Liver (tissue), 9 donors: ENCODE measurements around the gene FBLN1. TPM values are rescaled to one million over a fixed set of nuclear protein-coding genes. Genes with fewer than 3 reads are reported as not detected.

Experiments
- DNase-seq: peaks from one replicate; pipeline ENCODE4 v3.0.0-alpha.2; 2017; ENCODE audit warnings: low spot score
- H3K27ac ChIP-seq, 2 donors: one replicate each; pipeline ENCODE4 v1.7.0; 2013; ENCODE audit warnings: inconsistent platforms in 2 of 2, low read length in 2 of 2, control low read depth in 1 of 2, low read depth in 1 of 2, mild to moderate bottlenecking in 1 of 2
- H3K27me3 ChIP-seq, 4 donors: one replicate each; pipeline versions ENCODE4 v1.6.1 to v1.7.0; 2013; ENCODE audit warnings: low read length in 3 of 4, inconsistent platforms in 1 of 4, mild to moderate bottlenecking in 1 of 4, moderate library complexity in 1 of 4; ENCODE audit not compliant: control insufficient read depth in 4 of 4, insufficient read depth in 4 of 4
- H3K36me3 ChIP-seq, 4 donors: one replicate each; pipeline versions ENCODE4 v1.6.1 to v1.7.0; 2013; ENCODE audit warnings: low read length in 3 of 4, mild to moderate bottlenecking in 3 of 4, low read depth in 1 of 4, moderate library complexity in 1 of 4; ENCODE audit not compliant: control insufficient read depth in 4 of 4, insufficient read depth in 3 of 4
- H3K4me1 ChIP-seq, 4 donors: one replicate each; pipeline versions ENCODE4 v1.6.1 to v1.7.0; 2013; ENCODE audit warnings: low read length in 3 of 4, mild to moderate bottlenecking in 3 of 4, moderate library complexity in 1 of 4; ENCODE audit not compliant: control insufficient read depth in 4 of 4, insufficient read depth in 4 of 4
- H3K4me3 ChIP-seq, 3 donors: one replicate each; pipeline versions ENCODE4 v1.6.1 to v1.7.0; 2013; ENCODE audit warnings: low read length in 3 of 3, control low read depth in 1 of 3, low read depth in 1 of 3, mild to moderate bottlenecking in 1 of 3
- H3K9ac ChIP-seq, 2 donors: one replicate each; pipeline ENCODE4 v1.7.0; 2013; ENCODE audit warnings: low read length in 2 of 2, mild to moderate bottlenecking in 2 of 2, moderate library complexity in 2 of 2, control low read depth in 1 of 2, low read depth in 1 of 2
- H3K9me3 ChIP-seq, 4 donors: one replicate each; pipeline versions ENCODE4 v1.6.1 to v1.7.0; 2013; ENCODE audit warnings: low read length in 3 of 4; ENCODE audit not compliant: control insufficient read depth in 4 of 4
- CTCF ChIP-seq: fragments of 150-350 bp; IDR thresholded peaks from 2 replicates; pipeline ENCODE4 v1.5.1; 2017; ENCODE audit warnings: improper control_type of control experiment, low read depth, low read length; ENCODE audit not compliant: missing input control
- EGR1 ChIP-seq, 2 donors: IDR thresholded peaks; 2 replicates each; pipeline ENCODE4 v1.6.1; 2016 to 2018; ENCODE audit warnings: antibody characterized with exemption in 2 of 2, low read depth in 2 of 2
- FOXA1 ChIP-seq: IDR thresholded peaks from 2 replicates; pipeline ENCODE4 v1.6.1; 2016; ENCODE audit warnings: antibody characterized with exemption
- FOXA2 ChIP-seq: IDR thresholded peaks from 2 replicates; pipeline ENCODE4 v1.6.1; 2016; ENCODE audit warnings: antibody characterized with exemption
- GABPA ChIP-seq, 2 donors: IDR thresholded peaks in 1 of 2; conservative IDR thresholded peaks in 1 of 2; 2 replicates each; pipeline ENCODE4 v1.6.1; 2016; ENCODE audit warnings: antibody characterized with exemption in 2 of 2, mild to moderate bottlenecking in 1 of 2, moderate library complexity in 1 of 2
- HNF4A ChIP-seq, 2 donors: conservative IDR thresholded peaks; 2 replicates each; pipeline ENCODE4 v1.6.1; 2016; ENCODE audit warnings: antibody characterized with exemption in 2 of 2, mild to moderate bottlenecking in 2 of 2
- HNF4G ChIP-seq: IDR thresholded peaks from 2 replicates; pipeline ENCODE4 v1.6.1; 2016; ENCODE audit warnings: antibody characterized with exemption
- JUND ChIP-seq, 2 donors: IDR thresholded peaks; 2 replicates each; pipeline ENCODE4 v1.6.1; 2016; ENCODE audit warnings: antibody characterized with exemption in 2 of 2
- MAX ChIP-seq: IDR thresholded peaks from 2 replicates; pipeline ENCODE4 v1.6.1; 2016; ENCODE audit warnings: antibody characterized with exemption
- NR2F2 ChIP-seq: IDR thresholded peaks from 2 replicates; pipeline ENCODE4 v1.6.1; 2016; ENCODE audit warnings: antibody characterized with exemption
- RAD21 ChIP-seq, 2 donors: IDR thresholded peaks; 2 replicates each; pipeline ENCODE4 v1.6.1; 2016; ENCODE audit warnings: antibody characterized with exemption in 2 of 2, mild to moderate bottlenecking in 2 of 2
- REST ChIP-seq: IDR thresholded peaks from 2 replicates; pipeline ENCODE4 v1.6.1; 2016; ENCODE audit warnings: antibody characterized with exemption, mild to moderate bottlenecking
- RXRA ChIP-seq, 2 donors: IDR thresholded peaks; 2 replicates each; pipeline ENCODE4 v1.6.1; 2017 to 2018; ENCODE audit warnings: antibody characterized with exemption in 2 of 2, mild to moderate bottlenecking in 1 of 2
- SP1 ChIP-seq: IDR thresholded peaks from 2 replicates; pipeline ENCODE4 v1.6.1; 2018; ENCODE audit warnings: antibody characterized with exemption, mild to moderate bottlenecking
- TAF1 ChIP-seq: conservative IDR thresholded peaks from 2 replicates; pipeline ENCODE4 v1.6.1; 2016; ENCODE audit warnings: antibody characterized with exemption, mild to moderate bottlenecking
- YY1 ChIP-seq: IDR thresholded peaks from 2 replicates; pipeline ENCODE4 v1.6.1; 2016; ENCODE audit warnings: antibody characterized with exemption, mild to moderate bottlenecking
- whole genome bisulfite sequencing: extraction: QIAGEN DNeasy Blood & Tissue Kit; methylation state at CpG from one replicate; pipeline ENCODE4 v1.1.7; 2013; 5-methylcytosine and 5-hydroxymethylcytosine counted together
- polyA plus RNA-seq, 2 donors: library from polyadenylated mRNA; stranded (reverse) in 1 of 2; unstranded in 1 of 2; fragments of 200-250 nt in 1 of 2; fragments of >200 nt in 1 of 2; fragmentation: Nextera tagmentation in 1 of 2; extraction: Ambion mirVana in 1 of 2; gene quantifications; one replicate each; pipeline versions ENCODE4 v1.2.1 to v1.2.3, GENCODE V29; 2013 to 2015
- total RNA-seq, 2 donors: library from RNA; depleted of rRNA; stranded (reverse); fragments of >200 nt; gene quantifications; one replicate each; pipeline ENCODE4 v1.2.3, GENCODE V29; 2014
- TF ChIP-seq, protein P1 (sequence below): IDR thresholded peaks from 2 replicates; pipeline ENCODE4 v1.6.1; 2016; ENCODE audit warnings: antibody characterized with exemption
- TF ChIP-seq, protein P2 (sequence below): IDR thresholded peaks from 2 replicates; pipeline ENCODE4 v1.6.1; 2016; ENCODE audit warnings: antibody characterized with exemption
- donor health status: healthy.
- donor health status: healthy.
- donor health status: healthy.
- donor health status: healthy.
- donor health status: healthy.

Gene FBLN1
- total and polyA plus RNA-seq, 4 donors, result 2.2 to 9.3 (median 6.3) TPM

GRCh38 chr22:45455212-45455611, 47.5 kb upstream of the FBLN1 start:
- H3K27ac ChIP-seq, result no peak overlapping the region
- no peak overlapping the region for H3K4me3 ChIP-seq
- no peaks in the 10 kb centered on the region for H3K4me1 ChIP-seq
- TF ChIP-seq TAF1, result no peak
- TF ChIP-seq, protein P1, sequence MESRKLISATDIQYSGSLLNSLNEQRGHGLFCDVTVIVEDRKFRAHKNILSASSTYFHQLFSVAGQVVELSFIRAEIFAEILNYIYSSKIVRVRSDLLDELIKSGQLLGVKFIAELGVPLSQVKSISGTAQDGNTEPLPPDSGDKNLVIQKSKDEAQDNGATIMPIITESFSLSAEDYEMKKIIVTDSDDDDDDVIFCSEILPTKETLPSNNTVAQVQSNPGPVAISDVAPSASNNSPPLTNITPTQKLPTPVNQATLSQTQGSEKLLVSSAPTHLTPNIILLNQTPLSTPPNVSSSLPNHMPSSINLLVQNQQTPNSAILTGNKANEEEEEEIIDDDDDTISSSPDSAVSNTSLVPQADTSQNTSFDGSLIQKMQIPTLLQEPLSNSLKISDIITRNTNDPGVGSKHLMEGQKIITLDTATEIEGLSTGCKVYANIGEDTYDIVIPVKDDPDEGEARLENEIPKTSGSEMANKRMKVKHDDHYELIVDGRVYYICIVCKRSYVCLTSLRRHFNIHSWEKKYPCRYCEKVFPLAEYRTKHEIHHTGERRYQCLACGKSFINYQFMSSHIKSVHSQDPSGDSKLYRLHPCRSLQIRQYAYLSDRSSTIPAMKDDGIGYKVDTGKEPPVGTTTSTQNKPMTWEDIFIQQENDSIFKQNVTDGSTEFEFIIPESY, result no peak
- no peak for TF ChIP-seq FOXA1
- TF ChIP-seq SP1, result no peak
- TF ChIP-seq, protein P2, sequence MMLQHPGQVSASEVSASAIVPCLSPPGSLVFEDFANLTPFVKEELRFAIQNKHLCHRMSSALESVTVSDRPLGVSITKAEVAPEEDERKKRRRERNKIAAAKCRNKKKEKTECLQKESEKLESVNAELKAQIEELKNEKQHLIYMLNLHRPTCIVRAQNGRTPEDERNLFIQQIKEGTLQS, result no peak
- no peaks in the 10 kb centered on the region for H3K27me3 ChIP-seq
- no peak overlapping the region for H3K9ac ChIP-seq
- no peak for DNase-seq
- H3K9me3 ChIP-seq, result no peaks in the 10 kb centered on the region
- WGBS, result 85% methylated on average over 14 of the region's 14 CpGs
- H3K36me3 ChIP-seq, result no peaks in the 10 kb centered on the region

DNA sequence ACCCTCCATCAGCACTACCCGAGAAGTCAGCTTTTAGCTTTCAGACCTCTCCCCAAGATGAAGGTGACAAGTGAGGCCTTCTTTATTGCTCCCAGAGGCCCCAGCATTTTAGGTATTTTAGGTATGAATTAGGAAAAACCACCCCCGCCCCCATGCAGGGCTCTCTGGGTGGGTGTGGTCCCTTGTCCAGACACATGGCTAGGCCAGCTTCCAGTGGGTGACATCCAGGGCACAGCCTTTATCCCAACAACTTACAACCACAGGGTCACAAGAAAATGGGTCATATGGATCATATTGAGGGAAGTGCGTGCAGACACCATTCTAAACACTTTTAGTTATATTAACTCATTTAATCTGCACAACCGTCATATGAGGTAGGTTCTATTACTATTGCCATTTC, 47.1 kb upstream of the FBLN1 start:
- H3K9me3 ChIP-seq, result no peaks in the 10 kb centered on the region
- H3K4me1 ChIP-seq, result no peaks in the 10 kb centered on the region
- H3K9ac ChIP-seq, result no peak overlapping the region
- DNase-seq, result no peak
- H3K36me3 ChIP-seq, result no peaks in the 10 kb centered on the region
- no peak overlapping the region for H3K4me3 ChIP-seq
- 93% methylated on average over 4 of the region's 4 CpGs for WGBS
- TF ChIP-seq JUND (IDR thresholded peaks at IDR 0.05), result no peak
- no peak for TF ChIP-seq HNF4A (conservative IDR thresholded peaks at IDR 0.05)
- TF ChIP-seq TAF1, result no peak
- TF ChIP-seq, protein P1, result no peak
- TF ChIP-seq YY1, result no peak
- no peak for TF ChIP-seq SP1
- TF ChIP-seq RAD21 (IDR thresholded peaks at IDR 0.05), result no peak
- no peak for TF ChIP-seq MAX
- TF ChIP-seq EGR1 (IDR thresholded peaks at IDR 0.05; ENCODE audit: low read depth in 2 of 2), result no peak
- no peak for TF ChIP-seq GABPA (IDR thresholded peaks at IDR 0.05 in 1 of 2, conservative IDR thresholded peaks at IDR 0.05 in 1 of 2)
- TF ChIP-seq HNF4G, result no peak
- TF ChIP-seq FOXA2, result no peak
- TF ChIP-seq RXRA (IDR thresholded peaks at IDR 0.05), result no peak
- no peak for TF ChIP-seq NR2F2
- TF ChIP-seq CTCF, result no peak
- TF ChIP-seq REST, result no peak
- TF ChIP-seq, protein P2, result no peak
- TF ChIP-seq FOXA1, result no peak
- no peaks in the 10 kb centered on the region for H3K27me3 ChIP-seq
- H3K27ac ChIP-seq, result no peak overlapping the region
